Activated B cell treated with CpG ODN at 0.5 μM for 24 hours (primary cell): Measurements from ENCODE around the gene NRAS. TPM values are rescaled to one million over a fixed set of nuclear protein-coding genes. Genes with fewer than 3 reads are reported as not detected.

Experiments used
- ATAC-seq: fragments of 200-7000 bp; cut with Tn5 transposase; one replicate; pipeline ENCODE4 v1.10.0; 2021; ENCODE audit warnings: low read depth, mild to moderate bottlenecking, moderate library complexity
- CTCF ChIA-PET: fragments of 350-600 bp; sonication (Branson Sonifier 250); formaldehyde crosslinking; loops from one replicate; lab custom pipeline; 2021; ENCODE audit warnings: antibody characterized with exemption; lab: Charles Lee
- POLR2A ChIA-PET: fragments of 350-600 bp; sonication (Branson Sonifier 250); formaldehyde crosslinking; loops from one replicate; lab custom pipeline; 2021; ENCODE audit warnings: antibody characterized with exemption; lab: Charles Lee
- DNase-seq: peaks from one replicate; pipeline ENCODE4 v3.0.0; 2022
- H3K27ac Mint-ChIP-seq: one replicate; pipeline ENCODE4 v1.8.0; 2020; ENCODE audit warnings: mixed read lengths
- H3K27me3 Mint-ChIP-seq: one replicate; pipeline ENCODE4 v1.8.0; 2021; ENCODE audit warnings: mixed read lengths
- H3K36me3 Mint-ChIP-seq: one replicate; pipeline ENCODE4 v1.8.0; 2021; ENCODE audit warnings: low read depth, mixed read lengths
- H3K4me1 Mint-ChIP-seq: one replicate; pipeline ENCODE4 v1.8.0; 2021; ENCODE audit warnings: mixed read lengths
- H3K4me3 Mint-ChIP-seq: one replicate; pipeline ENCODE4 v1.8.0; 2020; ENCODE audit warnings: mild to moderate bottlenecking, mixed read lengths
- H3K9me3 Mint-ChIP-seq: one replicate; pipeline ENCODE4 v1.8.0; 2020; ENCODE audit warnings: mixed read lengths
- intact Hi-C: fragments of 100-400 bp; cut with micrococcal nuclease; formaldehyde crosslinking; loops from one replicate; pipeline ENCODE4 v1.15.1; 2024
- total RNA-seq: library from RNA; stranded (reverse); gene quantifications from 2 replicates; pipeline ENCODE4 v1.2.3, GENCODE V29; 2022
- TF ChIP-seq, protein P1 (sequence below): fragments of 200-600 bp; IDR thresholded peaks from one replicate; pipeline ENCODE4 v1.8.0; 2022; ENCODE audit warnings: antibody characterized with exemption, mild to moderate bottlenecking

The NRAS gene
- total RNA-seq, 1 donor from 2014 or later: 55.5 TPM

- ATAC-seq (no peak), DNase-seq (no peak)
- Mint-ChIP-seq H3K27ac (no peak overlapping the region), H3K4me3 (peak overlapping the region; percentile 94), H3K36me3 (peaks cover 2% of the 10 kb centered on the region), H3K4me1 (peaks cover 10% of the 10 kb centered on the region), H3K9me3 (no peaks in the 10 kb centered on the region), H3K27me3 (peaks cover 20% of the 10 kb centered on the region)
- ChIA-PET CTCF (no interaction called here), POLR2A (no interaction called here)
- intact Hi-C loops: no loop called here
- TF ChIP-seq, protein P1, sequence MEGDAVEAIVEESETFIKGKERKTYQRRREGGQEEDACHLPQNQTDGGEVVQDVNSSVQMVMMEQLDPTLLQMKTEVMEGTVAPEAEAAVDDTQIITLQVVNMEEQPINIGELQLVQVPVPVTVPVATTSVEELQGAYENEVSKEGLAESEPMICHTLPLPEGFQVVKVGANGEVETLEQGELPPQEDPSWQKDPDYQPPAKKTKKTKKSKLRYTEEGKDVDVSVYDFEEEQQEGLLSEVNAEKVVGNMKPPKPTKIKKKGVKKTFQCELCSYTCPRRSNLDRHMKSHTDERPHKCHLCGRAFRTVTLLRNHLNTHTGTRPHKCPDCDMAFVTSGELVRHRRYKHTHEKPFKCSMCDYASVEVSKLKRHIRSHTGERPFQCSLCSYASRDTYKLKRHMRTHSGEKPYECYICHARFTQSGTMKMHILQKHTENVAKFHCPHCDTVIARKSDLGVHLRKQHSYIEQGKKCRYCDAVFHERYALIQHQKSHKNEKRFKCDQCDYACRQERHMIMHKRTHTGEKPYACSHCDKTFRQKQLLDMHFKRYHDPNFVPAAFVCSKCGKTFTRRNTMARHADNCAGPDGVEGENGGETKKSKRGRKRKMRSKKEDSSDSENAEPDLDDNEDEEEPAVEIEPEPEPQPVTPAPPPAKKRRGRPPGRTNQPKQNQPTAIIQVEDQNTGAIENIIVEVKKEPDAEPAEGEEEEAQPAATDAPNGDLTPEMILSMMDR: no peak
Observed at GRCh38 chr1:114668373-114668772, 48.2 kb downstream of the NRAS start.

- ChIA-PET POLR2A (no interaction called here), CTCF (no interaction called here)
- Mint-ChIP-seq H3K27me3 (peaks cover 20% of the 10 kb centered on the region), H3K4me3 (no peak overlapping the region), H3K4me1 (peaks cover 10% of the 10 kb centered on the region), H3K27ac (no peak overlapping the region), H3K9me3 (no peaks in the 10 kb centered on the region), H3K36me3 (peaks cover 2% of the 10 kb centered on the region)
- TF ChIP-seq, protein P1: no peak
- intact Hi-C loops: no loop called here
- ATAC-seq: no peak
- no peak for DNase-seq
Observed at GRCh38 chr1:114666954-114667353, 49.6 kb downstream of the NRAS start.

GRCh38 chr1:114660238-114660637, 56.3 kb downstream of the NRAS start:
- DNase-seq: no peak
- no peaks in the 10 kb centered on the region for H3K9me3 Mint-ChIP-seq
- no peak overlapping the region for H3K4me3 Mint-ChIP-seq
- CTCF ChIA-PET: no interaction called here
- peaks cover 10% of the 10 kb centered on the region for H3K27me3 Mint-ChIP-seq
- no peaks in the 10 kb centered on the region for H3K4me1 Mint-ChIP-seq
- ATAC-seq: no peak
- TF ChIP-seq, protein P1: no peak
- H3K27ac Mint-ChIP-seq: no peak overlapping the region
- intact Hi-C loops: no loop called here
- POLR2A ChIA-PET: interaction anchor here (0.6 kb wide), 1 partner anchor 57 kb away, joined by 3 read pairs; no protein-coding TSS in a partner anchor
- H3K36me3 Mint-ChIP-seq: no peaks in the 10 kb centered on the region

Other genes with a start within 250 kb of the NRAS start
- 38.4 and 41.2 TPM in 2 replicates for gene TRIM33, start 205.6 kb downstream of the NRAS start, total RNA-seq
- gene BCAS2, start 135.2 kb downstream of the NRAS start, total RNA-seq: 33.1 and 36.3 TPM in 2 replicates
- gene DENND2C, start 46.7 kb downstream of the NRAS start, total RNA-seq: 0.20 and 0.32 TPM in 2 replicates
- not detected in 2 replicates for gene AMPD1, start 21.2 kb downstream of the NRAS start, total RNA-seq
- gene CSDE1, start 41.2 kb upstream of the NRAS start, total RNA-seq: 416 and 424 TPM in 2 replicates
- gene SIKE1, start 63.9 kb upstream of the NRAS start, total RNA-seq: 38.4 and 44.2 TPM in 2 replicates
- not detected in 2 replicates for gene SYCP1, start 138.1 kb upstream of the NRAS start, total RNA-seq